AG09319 (cell line): ENCODE data around the gene MOAP1.
"Not testable (repeated sequence)": the region's sequence is repeated elsewhere in the genome, so short reads cannot be mapped to it uniquely, and the experiment has no call there.

Experiments
- DNase-seq: peaks from one replicate; pipeline ENCODE4 v3.0.0-alpha.2; 2010; ENCODE audit warnings: low read depth; ENCODE audit errors: extremely low read depth
- TF ChIP-seq, protein P1 (sequence below): IDR thresholded peaks from 2 replicates; pipeline ENCODE4 v1.5.1; 2011; ENCODE audit warnings: low read depth, mild to moderate bottlenecking, inconsistent platforms, low read length, moderate library complexity

The MOAP1 gene, protein sequence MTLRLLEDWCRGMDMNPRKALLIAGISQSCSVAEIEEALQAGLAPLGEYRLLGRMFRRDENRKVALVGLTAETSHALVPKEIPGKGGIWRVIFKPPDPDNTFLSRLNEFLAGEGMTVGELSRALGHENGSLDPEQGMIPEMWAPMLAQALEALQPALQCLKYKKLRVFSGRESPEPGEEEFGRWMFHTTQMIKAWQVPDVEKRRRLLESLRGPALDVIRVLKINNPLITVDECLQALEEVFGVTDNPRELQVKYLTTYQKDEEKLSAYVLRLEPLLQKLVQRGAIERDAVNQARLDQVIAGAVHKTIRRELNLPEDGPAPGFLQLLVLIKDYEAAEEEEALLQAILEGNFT

DNA sequence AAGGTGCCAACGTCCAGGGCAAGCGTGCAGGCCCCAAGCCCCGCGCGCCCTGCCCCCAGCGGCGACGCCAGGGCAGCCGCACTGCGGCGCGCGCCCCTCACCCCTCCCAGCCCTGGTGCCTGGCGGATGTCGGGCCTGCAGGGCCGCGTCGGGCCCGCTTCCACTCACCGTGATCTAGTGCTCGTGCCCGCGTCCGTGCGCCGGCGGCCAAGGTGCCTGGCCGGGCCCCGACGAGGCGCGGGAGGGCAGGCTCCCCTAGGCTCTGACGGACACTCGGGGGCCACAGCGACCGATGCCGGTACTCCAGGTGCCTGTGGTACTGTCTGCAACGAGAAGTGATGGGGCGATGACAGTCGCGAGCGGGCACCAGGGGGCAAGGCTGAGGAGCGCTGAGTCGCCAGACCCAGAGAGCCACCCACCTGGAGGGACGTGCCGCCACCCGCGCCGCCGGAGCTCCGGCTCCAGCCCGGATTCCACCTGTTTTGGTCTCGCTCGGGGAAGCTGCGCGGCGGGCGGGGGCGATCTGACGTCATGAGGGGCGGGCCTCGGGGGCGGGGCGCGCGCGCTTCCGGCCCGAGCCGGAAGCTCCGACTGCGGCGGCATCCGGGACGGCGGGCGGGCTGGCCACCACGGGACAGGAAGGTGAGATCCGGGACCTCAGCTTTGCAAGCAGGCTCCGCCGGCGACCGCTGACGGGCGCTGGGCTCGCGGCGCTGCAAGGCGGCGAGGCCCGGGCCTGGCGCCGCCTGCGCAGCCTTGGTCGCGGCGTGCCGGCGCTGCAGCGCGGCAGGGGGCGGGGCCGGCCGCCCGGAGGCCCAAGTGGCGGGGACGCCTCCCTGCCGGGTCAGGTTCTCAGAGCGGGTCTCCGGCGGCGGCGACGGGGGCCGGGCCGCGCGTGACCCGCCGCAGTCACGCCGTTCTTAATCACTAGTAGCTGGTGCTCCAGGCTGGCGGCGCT is at the start of gene MOAP1, which contains the start of gene LYSET:
Gene MOAP1 (minus strand): TSS at position 507 of the 958 bp plus-strand sequence. CDS start 655 bp downstream, outside the sequence.
Gene LYSET (plus strand): TSS at position 927 of the 958 bp plus-strand sequence. CDS start 89 bp downstream, outside the sequence.
- DNase-seq: peak; percentile 44
- TF ChIP-seq, protein P1, sequence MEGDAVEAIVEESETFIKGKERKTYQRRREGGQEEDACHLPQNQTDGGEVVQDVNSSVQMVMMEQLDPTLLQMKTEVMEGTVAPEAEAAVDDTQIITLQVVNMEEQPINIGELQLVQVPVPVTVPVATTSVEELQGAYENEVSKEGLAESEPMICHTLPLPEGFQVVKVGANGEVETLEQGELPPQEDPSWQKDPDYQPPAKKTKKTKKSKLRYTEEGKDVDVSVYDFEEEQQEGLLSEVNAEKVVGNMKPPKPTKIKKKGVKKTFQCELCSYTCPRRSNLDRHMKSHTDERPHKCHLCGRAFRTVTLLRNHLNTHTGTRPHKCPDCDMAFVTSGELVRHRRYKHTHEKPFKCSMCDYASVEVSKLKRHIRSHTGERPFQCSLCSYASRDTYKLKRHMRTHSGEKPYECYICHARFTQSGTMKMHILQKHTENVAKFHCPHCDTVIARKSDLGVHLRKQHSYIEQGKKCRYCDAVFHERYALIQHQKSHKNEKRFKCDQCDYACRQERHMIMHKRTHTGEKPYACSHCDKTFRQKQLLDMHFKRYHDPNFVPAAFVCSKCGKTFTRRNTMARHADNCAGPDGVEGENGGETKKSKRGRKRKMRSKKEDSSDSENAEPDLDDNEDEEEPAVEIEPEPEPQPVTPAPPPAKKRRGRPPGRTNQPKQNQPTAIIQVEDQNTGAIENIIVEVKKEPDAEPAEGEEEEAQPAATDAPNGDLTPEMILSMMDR: no peak; the same call in 1 of the 2 replicates

DNA sequence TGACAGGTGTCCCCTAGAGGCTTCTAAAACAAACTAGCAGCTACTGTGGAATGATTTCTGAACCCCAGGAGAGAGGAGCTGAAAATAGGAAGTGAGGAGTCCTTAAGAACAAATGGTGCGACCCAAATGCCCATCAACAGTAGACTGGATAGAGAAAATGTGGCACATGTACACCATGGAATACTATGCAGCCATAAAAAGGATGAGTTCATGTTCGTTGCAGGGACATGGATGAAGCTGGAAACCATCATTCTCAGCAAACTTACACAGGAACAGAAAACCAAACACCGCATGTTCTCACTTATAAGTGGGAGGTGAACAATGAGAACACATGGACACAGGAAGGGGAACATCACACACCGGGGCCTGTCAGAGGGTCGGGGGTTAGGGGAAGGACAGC is 48.4 kb upstream of the MOAP1 start:
- DNase-seq: not testable (repeated sequence)

DNA sequence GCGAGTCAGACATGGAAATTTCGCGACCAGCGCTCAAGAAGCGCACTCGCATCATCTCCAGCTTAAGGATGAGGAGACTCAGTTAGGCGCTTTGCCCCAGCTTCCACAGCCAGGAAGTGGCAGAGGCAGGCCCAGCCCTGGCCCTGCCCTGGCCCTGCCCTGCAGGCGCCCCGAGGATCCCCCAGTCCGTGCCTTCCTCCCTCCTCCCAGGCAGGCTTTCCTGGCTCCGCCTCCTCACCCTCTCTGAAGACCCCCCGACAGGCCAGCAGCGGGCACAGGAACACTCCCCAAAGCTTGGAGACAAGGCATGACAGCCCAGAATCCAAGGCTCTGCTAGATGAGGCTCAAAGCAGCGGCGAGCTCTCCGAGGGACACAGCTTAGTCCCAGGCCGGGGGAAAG is 47.5 kb upstream of the MOAP1 start:
- DNase-seq: no peak
- TF ChIP-seq, protein P1: no peak

DNA sequence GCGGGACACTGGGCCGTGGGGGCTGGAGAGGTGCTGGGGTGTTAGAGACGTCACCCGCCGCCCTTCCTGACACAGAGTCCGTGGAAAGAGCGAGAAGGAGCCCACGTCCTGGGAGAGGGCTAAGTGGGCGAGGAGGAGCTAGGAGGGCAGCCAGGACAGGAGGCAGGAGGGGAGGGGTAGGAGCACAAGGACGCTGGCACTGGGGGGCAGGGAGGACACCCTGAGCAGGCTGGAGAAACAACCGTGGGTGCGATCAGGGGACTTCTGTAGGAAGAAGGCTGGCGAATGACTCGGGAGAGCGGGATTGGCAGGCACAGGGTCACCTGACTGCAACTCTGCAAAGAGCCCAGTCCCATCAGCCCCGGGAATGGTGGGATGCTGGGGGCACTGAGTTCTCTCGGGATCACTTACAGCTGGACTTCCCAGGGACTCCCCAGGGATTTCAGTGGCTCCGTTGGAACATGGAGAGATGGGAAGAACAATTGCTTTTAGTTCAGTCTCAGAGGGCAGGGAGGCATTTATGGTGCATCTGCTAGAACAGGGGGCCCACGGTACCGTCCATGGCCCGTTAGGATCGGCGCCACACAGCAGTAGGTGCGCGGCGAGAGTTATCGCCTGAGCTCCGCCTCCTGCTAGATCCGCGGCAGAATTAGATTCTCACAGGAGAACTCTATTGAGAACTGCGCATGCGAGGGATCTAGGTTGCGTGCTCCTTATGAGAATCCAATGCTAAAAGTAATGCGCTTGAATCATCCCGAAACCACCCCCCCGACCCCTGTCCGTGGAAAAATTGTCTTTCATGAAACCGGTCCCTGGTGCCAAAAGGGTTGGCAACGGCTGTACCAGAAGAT is 46.7 kb upstream of the MOAP1 start:
- DNase-seq: no peak

DNA sequence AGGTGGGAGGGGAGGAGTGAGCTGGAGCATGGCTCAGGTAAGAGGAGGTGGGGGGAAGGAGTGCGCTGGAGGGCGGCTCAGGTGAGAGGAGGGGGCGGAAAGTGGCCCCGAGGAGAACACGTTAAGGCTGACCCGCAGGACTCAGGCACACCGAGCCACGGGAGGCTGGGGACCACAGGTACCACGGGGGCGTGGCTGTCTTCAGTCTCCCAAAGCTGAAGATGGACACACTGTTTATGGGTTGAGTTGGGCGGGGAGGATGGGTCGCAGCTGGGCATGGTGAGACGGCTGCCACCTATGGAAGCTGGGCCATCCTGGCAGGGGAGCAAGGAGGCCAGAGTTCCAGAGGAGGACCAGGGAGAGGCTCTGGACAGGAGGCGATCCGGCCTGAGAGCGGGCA is 45.8 kb upstream of the MOAP1 start:
- TF ChIP-seq, protein P1: no peak
- no peak for DNase-seq

More for the DNA sequence above, 46.7 kb upstream of the MOAP1 start:
- TF ChIP-seq, protein P1: no peak

DNA sequence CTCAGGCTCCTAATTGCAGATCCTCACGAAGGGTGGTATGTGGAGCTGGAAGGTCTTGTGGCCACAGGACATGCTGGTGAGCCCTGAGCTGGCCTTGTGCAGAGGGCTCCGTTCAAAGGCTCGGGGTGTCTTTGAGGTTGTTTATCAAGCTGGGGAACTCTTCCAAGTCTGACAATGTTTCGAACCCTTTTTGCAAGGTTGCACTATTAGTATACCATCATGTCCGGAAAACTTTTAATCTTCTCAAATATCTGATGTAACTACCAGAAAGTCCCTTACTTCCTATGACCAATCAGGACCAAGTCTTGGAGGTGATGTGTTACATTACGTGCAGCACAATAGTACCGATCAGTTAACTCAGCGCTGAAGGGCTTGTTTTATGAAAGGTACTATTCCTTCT is 43.9 kb upstream of the MOAP1 start:
- DNase-seq: no peak
- TF ChIP-seq, protein P1: no peak

DNA sequence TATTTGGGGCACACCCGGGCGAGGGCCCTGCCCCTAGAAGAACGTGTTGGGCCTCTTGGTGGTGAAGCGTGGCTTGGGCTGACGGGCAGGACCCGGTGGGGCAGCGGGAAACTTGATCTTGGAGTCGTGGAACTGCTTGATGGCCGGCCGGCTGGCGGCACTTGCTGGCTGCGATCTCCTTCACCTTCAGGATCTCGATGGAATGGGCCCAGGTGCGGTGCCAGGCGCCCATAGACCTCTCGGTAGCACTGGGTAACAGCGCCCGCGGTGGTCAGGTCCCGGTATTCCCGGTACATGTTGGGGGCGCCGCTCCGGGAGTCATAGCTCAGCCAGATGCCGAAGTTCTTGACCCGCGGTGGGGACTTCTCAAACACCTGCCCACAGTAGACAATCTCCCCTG is 38.9 kb upstream of the MOAP1 start:
- DNase-seq: no peak
- TF ChIP-seq, protein P1: no peak
